Tongue (tissue), 2 donors: ENCODE results near the gene PHF8. TPM values are rescaled to one million over a fixed set of nuclear protein-coding genes. Genes with fewer than 3 reads are reported as not detected.

ENCODE experiments used
- DNase-seq: peaks from one replicate; pipeline ENCODE4 v3.0.0-alpha.2; 2015
- total RNA-seq: library from RNA; depleted of rRNA; stranded (reverse); fragments of >200 nt; gene quantifications from one replicate; pipeline ENCODE4 v1.2.3, GENCODE V29; 2014

PHF8 gene
- 34.8 TPM for total RNA-seq

- peak; percentile 97 for DNase-seq
Measured at GRCh38 chrX:54044126-54044876, at the start of gene PHF8. Gene PHF8 (minus strand): TSS chrX:54044473. CDS start chrX:54042728, 1,745 bp downstream.

GRCh38 chrX:54093571-54093970, 49.3 kb upstream of the PHF8 start:
- DNase-seq: no peak

GRCh38 chrX:54093159-54093558, 48.9 kb upstream of the PHF8 start:
- no peak for DNase-seq

GRCh38 chrX:54090880-54091279, 46.6 kb upstream of the PHF8 start:
- no peak for DNase-seq

- DNase-seq: no peak
Measured at GRCh38 chrX:54089191-54089590, 44.9 kb upstream of the PHF8 start.

- no peak for DNase-seq
Measured at GRCh38 chrX:54087661-54088060, 43.4 kb upstream of the PHF8 start.

- no peak for DNase-seq
Measured at GRCh38 chrX:54085666-54086065, 41.4 kb upstream of the PHF8 start.

- no peak for DNase-seq
Measured at GRCh38 chrX:54076903-54077302, 32.6 kb upstream of the PHF8 start.

GRCh38 chrX:54074826-54075225, 30.6 kb upstream of the PHF8 start:
- DNase-seq: no peak

GRCh38 chrX:54067766-54068165, 23.5 kb upstream of the PHF8 start:
- DNase-seq: no peak

- no peak for DNase-seq
Measured at GRCh38 chrX:54066841-54067240, 22.6 kb upstream of the PHF8 start.

- no peak for DNase-seq
Measured at GRCh38 chrX:54064564-54064963, 20.3 kb upstream of the PHF8 start.

GRCh38 chrX:54063361-54063760, 19.1 kb upstream of the PHF8 start:
- DNase-seq: no peak

GRCh38 chrX:54049801-54050200, 5.5 kb upstream of the PHF8 start:
- no peak for DNase-seq

- DNase-seq: no peak
Measured at GRCh38 chrX:54048412-54048811, 4.1 kb upstream of the PHF8 start.

- DNase-seq: peak; percentile 16
Measured at GRCh38 chrX:54045563-54046228, 1.4 kb upstream of the PHF8 start.

- DNase-seq: peak; percentile 70
Measured at GRCh38 chrX:54044877-54045338, 635 bp upstream of the PHF8 start.

GRCh38 chrX:54043541-54044125, 640 bp downstream of the PHF8 start:
- peak; percentile 30 for DNase-seq

GRCh38 chrX:54043056-54043455, 1.2 kb downstream of the PHF8 start:
- DNase-seq: no peak

- DNase-seq: peak; percentile 70
Measured at GRCh38 chrX:54042609-54043021, 1.7 kb downstream of the PHF8 start.

- no peak for DNase-seq
Measured at GRCh38 chrX:54030329-54030728, 13.9 kb downstream of the PHF8 start.

GRCh38 chrX:54029529-54030143, 14.6 kb downstream of the PHF8 start:
- peak; percentile 9 for DNase-seq

GRCh38 chrX:54024350-54024749, 19.9 kb downstream of the PHF8 start:
- no peak for DNase-seq
